ENCODE results near the gene SPATA12.

The SPATA12 gene, protein sequence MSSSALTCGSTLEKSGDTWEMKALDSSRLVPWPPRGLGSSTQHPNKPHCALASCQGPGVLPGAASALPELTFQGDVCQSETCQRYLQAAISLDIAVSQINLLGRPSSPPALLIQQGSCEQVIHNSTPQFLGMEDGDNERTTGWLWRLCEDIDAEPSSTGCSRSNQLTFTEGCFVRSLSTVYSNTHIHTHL

DNA sequence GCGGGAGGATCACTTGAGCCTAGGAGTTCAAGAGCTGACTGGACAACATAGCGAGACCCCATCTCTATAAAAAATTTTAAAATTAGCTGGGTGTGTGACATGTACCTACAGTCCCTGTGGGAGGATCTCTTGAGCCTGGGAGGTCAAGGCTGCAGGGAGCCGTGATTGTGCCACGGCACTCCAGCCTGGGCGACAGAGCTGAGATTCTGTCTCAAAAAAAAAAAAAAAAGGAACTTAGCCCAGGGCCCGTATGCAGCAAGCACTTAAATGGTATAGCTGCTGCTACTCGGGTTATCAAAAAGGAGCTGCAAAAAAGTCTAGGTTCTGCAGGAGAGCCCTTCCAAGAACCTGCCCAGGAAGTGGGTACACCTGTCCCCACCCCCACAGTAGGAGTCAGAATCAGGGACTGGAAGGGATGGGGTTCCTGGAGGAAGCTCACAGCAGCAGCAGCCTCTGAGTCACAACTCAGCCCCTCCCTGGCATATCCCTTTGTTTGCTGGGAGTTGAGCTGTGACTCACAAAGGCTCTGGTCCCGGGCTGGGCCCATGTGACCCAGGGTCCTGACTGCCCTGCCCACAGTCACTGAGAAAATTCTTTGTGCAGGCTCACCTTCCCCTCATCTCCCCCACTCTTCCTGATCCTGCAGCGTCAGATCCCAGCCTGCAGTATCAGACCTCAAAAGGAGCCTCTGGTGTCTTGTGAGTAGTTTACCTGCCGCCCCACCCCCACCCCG is at the start of gene SPATA12:
TSS of gene SPATA12 (plus strand) at position 576 of the 733 bp plus-strand sequence. CDS start 13,031 bp downstream, outside the sequence.
- no peak for DNase-seq

DNA sequence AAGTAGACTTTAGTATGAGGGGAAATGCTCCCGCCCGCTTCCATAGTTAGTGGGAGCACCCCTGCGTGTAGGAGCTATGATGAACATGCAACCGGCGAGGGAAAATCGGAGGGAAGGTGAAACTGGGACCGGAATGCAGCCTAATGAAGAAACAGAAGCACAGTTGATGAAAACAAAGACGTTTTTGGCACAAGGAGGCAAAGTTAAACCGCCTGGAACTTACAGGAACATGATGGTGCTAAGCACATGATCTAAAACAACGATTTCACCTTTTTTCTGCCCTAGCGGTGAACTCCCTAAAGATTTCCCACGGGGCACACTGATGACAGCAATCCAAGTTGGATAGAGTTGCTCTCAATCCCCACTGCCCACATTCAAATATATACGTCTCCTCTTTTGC is 49.4 kb upstream of the SPATA12 start:
- no peak for DNase-seq

DNA sequence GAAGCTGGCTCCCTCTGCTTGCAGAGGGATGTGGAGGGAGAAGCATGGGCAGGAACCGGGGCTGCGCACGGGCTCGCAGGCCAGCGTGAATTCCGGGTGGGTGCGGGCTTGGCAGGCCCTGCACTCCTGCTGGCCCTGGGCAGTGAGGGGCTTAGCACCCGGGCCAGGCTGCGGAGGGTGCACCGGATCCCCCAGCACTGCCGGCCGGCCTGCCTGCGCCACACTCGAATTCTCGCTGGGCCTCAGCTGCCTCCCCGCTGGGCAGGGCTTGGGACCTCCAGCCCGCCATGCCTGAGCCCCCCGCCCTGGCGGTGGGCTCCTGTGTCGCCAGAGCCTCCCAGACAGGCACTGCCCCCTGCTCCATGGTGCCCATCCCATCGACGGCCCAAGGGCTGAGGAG is 47.6 kb upstream of the SPATA12 start:
- no peak for DNase-seq

DNA sequence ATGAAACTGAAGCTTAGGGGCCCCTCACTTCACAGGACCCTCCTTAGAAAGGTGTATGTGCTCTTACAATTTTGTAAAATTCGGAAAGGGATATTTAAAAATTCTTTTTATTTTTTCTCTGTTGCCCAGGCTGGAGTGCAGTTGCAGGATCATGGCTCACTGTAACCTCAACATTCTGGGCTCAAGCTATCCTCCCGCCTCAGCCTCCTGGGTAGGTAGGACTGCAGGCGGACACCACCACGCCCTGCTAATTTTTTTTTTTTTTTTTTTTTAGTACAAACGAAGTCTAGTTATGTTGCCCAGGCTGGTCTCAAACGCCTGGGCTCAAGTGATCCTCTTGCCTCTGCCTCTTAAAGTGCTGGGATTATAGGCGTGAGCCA is 45.1 kb upstream of the SPATA12 start:
- DNase-seq: no peak

DNA sequence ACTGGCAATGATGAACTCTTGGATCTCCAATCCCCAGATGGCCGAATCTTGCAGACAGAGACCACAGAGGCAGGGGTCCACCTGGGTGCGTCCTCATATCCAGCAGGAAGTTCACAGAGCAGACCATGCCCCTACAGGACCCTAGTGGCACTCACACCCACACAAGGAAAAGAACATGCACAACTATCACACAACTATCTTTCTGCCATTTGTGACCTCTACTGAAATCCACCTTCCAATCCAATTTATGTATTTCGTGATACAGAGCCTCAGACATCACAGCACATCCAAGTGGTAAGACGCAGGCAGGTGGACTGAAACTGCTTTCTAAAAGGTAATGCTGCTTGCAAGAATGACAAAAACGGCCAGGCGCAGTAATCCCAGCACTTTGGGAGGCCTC is 44.6 kb upstream of the SPATA12 start:
- no peak for DNase-seq

DNA sequence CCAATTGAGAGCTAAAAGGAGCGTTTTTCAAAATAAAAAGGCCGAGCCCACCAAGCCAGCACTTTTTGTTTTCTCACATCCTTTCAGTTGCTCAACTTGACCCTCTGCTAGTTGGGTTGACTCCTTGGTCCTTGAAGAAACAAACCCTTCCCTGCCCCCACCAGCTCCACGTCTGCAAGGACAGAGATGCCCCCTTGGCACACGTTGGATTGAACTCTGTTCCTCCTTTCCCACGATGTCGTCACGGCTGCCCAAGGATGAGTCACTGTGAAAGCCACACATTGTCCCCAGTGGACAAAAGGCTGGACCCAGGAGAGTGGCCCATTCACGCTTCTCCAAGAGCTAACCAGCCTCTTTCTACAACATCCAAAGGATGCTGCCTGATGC is 43.0 kb upstream of the SPATA12 start:
- no peak for DNase-seq

DNA sequence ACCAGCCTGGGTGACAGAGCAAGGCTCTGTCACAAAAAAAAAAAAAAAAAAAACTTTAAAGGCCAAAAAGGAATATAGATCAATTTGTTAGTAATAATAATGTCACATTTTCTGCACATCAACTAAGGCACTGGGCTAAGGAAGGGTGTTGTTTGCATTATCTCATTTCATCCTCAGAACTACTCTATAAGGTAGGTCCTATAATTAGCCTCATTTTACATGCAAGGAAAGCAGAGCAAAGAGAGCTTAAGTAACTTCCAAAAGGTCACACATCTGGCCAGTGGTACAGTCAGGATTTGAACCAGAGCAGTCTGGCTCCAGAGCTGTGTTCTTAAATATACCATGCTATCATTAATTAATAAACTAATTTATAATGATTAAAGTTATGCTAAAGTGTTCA is 42.2 kb upstream of the SPATA12 start:
- no peak for DNase-seq

DNA sequence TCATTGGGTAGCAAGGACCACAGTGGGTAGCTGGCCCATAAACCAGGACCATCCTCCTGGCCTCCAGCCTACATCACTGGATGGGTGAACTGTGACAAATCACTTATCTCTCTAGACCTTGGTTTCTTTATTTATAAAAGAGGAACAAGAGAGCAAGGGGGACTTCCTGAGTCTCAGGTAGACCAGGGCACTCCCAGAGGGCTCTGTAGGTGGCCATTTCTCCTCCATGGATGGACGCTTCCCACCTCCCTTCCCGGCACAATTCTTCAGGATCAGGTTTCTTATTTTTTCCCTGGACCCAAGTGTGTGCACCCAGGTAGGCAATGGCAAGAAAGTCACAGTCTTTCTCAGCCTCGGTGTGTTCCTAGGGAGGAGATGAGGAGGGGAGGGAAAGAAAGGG is 41.4 kb upstream of the SPATA12 start:
- no peak for DNase-seq

DNA sequence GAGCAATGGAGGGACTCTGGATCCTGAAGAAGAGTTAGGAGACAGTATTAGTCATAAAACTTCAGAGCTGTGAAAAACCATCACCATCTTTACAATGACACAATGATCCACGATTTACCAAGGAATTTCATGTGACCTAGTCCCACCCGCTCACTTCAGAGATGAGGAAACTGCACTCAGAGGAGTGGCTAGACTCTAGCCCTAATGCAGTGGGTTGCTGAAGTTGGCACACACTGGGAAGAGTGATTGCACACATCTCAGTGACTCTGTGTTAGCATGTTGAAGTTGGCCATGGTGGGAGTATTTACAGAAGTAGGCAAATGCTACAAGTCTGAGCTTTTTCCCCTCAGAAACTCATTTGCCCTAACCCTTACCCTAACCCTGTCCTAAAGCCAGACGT is 35.2 kb upstream of the SPATA12 start:
- DNase-seq: no peak

DNA sequence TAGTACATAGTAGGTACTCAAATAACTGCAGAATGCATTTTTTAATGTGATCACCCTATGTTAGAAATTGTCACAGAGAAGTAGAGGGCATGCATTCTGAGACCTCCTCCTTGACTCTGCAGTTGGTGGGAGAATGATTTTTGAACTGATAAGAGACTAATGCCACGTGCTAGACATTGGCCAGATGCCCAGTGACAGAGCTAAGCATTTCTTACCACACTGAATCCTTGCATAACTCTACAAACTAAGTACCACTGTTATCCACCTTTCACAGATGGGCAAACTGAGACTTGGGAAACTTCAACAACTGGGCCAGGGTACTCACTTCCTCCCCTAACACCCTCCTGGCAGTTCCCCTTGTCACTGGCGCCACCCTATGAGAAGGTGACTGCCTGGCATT is 33.5 kb upstream of the SPATA12 start:
- no peak for DNase-seq

DNA sequence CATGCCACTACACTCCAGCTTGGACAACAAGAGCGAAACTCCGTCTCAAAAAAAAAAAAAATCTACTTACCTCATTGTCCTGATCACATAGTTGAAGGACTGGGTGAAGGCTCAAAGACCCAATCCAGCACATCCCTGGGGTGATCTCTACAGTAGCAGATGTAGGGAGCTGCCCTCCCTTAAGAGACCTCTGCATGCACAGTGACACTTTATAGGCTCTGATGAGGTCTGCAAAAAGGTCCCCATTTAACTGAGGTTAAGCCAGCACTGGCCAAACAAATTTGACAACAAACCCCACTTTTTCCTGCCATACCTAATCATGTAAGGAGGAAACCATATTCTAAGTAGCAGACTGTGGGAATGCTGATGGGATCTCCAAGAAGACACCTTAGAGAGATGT is 31.1 kb upstream of the SPATA12 start:
- DNase-seq: no peak

DNA sequence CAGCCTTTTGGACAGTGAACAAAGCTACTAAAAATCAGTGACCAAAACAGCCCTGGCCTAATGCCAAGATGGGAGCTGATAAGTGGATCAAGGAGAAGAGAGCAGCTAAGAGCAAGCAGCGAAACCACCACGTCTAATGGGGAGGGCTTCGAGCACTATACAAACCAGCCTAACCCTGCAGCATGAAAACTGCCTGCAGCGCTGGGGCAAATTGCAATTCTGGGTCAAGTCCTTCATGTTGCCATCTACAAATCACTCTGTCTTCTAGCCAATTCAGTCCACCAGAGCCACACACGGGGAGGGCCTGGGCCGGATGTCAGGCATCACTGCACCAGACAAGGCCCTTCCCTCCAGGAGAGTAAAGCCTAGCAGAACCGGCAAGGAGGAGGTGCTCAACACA is 30.5 kb upstream of the SPATA12 start:
- no peak for DNase-seq

DNA sequence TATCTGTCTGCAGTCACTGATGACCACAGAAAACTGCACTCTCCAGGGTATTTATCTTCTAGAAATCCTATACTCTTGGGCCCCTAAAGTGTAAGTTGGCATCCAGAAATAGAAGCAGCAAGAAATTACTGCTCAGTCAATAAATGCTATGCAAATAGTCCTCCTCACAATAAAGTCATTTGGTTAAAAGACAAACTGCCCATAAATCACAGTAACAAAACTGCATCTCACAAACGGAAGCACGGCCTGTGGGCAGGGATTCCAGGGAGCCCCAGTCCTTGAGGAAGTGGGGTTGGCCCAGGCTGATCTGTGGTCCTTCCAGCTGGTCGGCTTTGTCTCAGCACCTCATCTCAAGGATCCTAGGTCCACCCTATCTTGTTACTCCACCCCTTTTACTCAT is 29.7 kb upstream of the SPATA12 start:
- DNase-seq: no peak

DNA sequence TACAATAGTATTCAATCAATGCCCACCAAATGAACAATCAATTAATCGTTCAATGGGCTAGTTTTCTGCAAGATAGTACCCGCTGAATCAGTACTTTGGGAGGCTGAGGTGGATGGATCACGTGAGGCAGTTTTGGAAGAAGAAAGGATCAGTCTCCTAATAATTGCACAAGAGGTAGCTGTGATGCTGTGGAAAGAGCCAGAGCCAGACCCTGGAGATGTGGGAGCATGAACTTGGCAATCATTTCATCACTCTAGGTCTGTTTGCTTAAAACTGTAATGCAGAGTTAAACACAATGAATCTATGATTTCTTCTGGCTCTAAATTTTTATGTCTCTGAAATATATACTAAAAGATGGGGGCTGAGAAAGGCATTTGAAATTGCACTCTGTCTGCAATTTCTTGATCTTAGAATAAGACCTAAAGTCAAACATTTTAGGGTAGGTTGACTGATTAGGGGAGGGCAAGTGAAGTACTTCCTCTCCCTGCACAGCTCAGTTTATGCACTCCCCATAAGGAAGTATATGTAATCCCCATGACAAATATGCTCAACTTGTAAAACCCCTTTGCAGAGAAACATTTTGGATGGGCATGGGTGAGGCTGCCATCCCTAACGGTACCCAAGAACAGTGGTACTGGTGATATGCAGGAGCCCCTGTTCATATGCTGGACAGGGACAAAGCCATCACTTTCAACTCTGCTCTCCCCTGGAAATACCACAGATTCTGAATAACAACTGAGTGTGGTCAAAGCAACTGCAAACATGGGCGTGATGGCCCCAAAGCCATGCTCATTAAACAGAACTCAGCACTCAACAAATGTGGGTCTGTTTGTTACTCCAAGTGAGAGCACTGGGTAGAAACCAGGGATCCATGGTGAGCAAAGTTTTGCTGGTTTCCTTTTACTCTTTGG is 28.6 kb upstream of the SPATA12 start:
- DNase-seq: no peak

DNA sequence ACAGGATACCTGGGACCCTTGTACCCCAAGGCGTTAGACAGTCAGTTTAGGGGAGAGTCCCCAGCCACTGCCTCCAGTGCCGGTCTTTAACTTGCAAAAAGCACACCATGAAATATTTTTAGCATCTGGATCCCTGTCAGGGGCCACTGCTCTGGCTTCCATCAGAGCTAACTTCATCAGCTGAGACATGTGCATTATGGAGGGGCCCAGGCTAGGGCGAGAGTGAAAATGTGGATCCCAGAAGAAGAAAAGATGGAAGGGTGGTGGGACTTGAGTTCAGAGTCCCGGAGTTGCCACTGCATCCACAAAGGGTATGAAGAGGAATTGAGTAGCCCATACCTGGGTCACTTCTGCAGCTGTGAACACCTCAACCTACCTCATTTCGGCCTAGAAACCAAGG is 23.5 kb upstream of the SPATA12 start:
- no peak for DNase-seq

DNA sequence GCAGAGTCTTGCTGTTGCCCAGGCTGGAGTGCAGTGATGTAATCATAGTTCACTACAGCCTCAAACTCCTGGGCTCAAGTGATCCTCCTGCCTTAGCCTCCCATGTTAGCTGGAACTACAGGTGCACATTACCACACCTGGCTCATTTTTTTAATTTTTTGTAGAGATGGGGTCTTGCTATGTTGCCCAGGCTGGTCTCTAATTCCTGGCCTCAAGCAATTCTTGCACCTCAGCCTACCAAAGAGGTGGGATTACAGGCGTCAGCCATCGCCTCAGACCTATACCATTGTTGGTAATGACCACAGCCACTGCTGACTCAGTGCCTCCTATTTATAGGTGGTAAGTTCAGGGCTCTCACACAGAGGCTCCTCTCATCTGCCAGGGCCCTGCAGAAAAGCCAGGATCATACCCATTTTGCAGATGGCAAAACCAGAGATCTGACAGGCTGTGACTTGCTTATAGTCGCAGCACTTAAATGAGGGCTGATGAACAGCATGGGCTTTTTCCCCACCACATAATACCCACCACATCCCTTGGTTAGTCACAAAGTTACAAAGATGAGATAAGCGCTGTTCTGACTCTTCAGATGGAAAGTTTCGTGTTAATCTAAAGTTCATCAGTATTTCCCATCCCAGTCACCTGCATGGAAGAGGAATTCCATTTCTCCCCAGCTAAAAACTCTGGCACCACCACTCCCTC is 21.8 kb upstream of the SPATA12 start:
- no peak for DNase-seq

DNA sequence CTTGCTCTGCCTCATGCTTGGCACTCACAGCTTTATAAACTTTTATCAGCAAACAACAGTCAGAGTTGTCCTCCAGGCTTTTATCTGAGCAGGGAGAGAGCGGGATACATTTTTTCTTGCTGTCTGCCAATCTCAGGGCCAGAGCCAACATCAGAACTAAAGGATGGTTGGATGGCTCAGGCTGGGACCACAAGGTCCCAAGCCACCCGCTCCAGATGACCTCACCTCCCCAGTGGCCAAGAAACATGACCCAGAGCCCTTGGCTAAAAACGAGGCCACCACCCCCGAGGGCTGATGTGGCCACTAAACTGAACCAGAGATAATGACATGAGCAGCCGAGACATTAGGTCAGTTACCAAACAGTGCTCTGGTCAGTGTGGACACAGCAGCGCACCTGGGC is 18.8 kb upstream of the SPATA12 start:
- DNase-seq: no peak

DNA sequence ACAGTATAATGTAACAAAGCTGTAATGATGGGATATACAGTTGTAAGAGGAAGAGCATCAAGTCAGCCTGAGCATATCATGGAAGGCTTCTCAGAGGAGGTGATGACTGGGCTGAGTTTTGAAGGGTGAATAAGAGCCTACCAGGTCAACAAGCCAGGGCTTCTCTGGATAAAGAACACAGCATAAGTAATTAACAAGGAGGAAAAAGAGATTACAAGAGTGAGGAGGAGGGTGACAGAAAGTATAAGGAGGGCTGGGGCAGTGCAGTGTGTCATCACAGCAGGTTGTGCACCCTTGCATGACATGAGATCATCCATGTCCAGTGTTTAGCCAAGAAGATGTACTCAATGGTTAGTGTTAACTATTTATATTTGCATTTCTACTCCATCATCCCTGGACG is 16.9 kb upstream of the SPATA12 start:
- no peak for DNase-seq

DNA sequence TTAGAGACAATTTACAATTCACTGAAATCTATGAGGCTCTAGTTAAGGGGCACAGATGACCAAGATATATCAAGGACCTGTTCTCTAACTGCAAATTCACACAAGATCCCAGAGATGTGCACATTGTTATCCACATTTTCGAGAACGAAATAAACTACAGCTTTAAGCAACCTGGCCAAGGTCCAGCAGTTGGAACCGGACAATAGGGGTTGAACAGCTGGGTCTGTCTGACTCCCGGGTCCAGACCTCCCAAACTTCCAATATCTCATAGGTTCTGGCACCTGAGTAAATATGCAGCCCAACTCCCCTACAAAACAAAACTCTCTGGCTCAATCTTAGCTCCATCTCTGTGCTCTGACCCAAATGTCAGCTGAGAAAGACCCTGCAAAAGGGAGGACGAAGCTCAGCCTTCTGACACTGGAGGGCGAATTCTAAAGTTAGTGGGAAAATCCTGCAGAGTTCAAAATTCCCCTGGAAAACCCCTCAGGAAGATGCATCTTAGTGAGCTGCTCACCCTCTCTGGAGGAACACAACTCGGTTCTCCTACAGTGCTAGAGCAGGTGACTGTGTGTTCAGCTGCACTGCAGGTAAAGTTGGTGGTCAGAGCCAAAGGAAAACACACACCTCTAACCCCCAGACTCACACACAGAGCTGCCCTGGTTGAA is 14.2 kb upstream of the SPATA12 start:
- DNase-seq: no peak

DNA sequence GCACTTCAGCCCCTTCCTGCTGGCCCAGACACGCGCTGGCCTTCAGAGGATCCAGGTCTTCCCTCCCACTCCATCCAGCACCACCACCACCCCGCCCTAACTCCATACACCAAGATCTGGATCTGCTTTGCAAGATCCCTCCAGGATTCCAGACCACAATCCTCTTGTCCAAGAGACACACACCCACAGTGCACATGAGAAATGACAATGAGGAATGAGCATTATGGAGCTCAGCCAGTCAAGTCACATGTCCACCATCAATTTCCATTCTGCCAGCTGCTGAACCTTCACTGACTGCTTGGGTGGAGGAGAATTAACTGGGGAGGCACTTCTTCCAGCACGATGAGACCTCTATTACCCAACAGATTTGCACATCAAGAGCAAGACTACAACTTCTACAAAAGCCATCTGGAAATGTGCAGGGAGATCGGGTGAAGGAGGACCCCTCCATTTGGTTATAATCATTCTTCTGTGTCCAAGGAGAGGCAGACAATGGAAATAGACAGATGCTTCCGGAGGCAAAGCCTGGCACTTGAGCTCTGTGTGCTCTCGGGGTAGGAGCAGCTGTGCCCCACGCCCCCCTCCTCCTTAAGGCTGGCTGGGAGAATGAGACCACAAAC is 12.3 kb upstream of the SPATA12 start:
- no peak for DNase-seq

DNA sequence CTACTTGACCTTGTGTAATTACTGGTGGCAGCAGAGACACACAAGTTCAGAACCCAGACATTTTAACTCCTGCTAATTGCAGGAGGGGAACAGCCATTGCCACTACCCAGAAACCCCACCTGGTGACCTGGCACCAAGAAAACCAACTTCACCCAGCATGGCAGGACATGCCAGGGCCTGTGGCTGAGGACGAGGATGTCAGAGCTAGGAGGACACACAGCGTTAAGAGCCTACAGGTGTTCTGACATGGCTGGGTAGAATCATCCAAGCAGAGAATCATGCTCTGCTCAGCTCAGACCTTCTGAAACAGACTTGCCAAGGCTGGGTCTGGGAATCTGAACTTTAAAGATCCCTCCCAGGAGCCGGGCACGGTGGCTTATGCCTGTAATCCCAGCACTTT is 11.7 kb upstream of the SPATA12 start:
- DNase-seq: no peak

DNA sequence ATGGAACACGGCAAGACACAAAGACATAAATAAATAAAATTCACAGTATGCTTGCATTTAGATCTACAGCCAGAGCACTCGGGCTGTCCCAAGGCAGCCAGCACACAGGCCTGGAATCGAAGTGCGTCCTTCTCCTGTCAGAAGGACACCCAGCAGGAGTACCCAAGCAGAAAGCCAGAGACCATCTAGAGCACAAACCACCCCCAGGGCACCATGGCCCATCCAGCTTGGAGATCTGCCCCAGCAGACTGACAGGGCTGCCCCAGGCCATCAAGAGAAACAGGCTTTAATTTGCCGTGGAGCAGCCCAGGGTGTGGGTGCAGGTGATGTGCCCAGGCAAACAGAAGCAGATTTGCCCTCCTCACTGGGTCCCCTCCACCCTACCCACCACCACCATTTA is 7.8 kb upstream of the SPATA12 start:
- no peak for DNase-seq

All from stimulated activated naive CD4-positive, alpha-beta T cell treated with Interleukin-2 at 50 U/mL for 16 hours (primary cell).